ENCODE results near the gene COQ4. TPM values are rescaled to one million over a fixed set of nuclear protein-coding genes. Genes with fewer than 3 reads are reported as not detected.

COQ4 gene
- total RNA-seq, 4 donors from 2014 or later, result 25.1 to 42.4 (median 34.3) TPM

- TF ChIP-seq CTCF (IDR thresholded peaks at IDR 0.05 in 4 of 5, conservative IDR thresholded peaks at IDR 0.05 in 1 of 5) (no peak), POLR2A (IDR thresholded peaks at IDR 0.05) (no peak)
- Histone ChIP-seq H3K36me3 (no peaks in the 10 kb centered on the region), H3K4me3 (peak overlapping the region; percentile 73 to 87 (median 78)), H3K27me3 (no peaks in the 10 kb centered on the region), H3K27ac (peak overlapping the region; percentile 85 to 94 (median 92)), H3K9me3 (no peaks in the 10 kb centered on the region), H3K4me1 (peaks cover 16 to 17% of the 10 kb centered on the region in 2 donors)
- no peak for ATAC-seq
- intact Hi-C loops (cut with DNase I; ENCODE audit: low total_unique reads) (loop anchor here (1.0 to 5.0 kb wide), 5 partner anchors 9 to 401 kb away; partner anchors contain the start of genes COQ4, GLE1, ODF2 and TRUB2), in situ Hi-C loops (cut with MboI; ENCODE audit: low sequenced_read_pairs in 4 of 4) (no loop called here)
- no peak for DNase-seq
These were observed 49.0 kb downstream of the COQ4 start for GRCh38 chr9:128371630-128372117.

- peak overlapping the region; percentile 73 to 87 (median 78) for H3K4me3 ChIP-seq
- ATAC-seq (no peak), DNase-seq (no peak)
- no peaks in the 10 kb centered on the region for H3K36me3 ChIP-seq
- no peaks in the 10 kb centered on the region for H3K27me3 ChIP-seq
- TF ChIP-seq POLR2A (IDR thresholded peaks at IDR 0.05) (no peak), CTCF (IDR thresholded peaks at IDR 0.05 in 4 of 5, conservative IDR thresholded peaks at IDR 0.05 in 1 of 5) (no peak)
- peaks cover 16 to 17% of the 10 kb centered on the region in 2 donors for H3K4me1 ChIP-seq
- peak overlapping the region; percentile 85 to 94 (median 92) for H3K27ac ChIP-seq
- intact Hi-C loops (cut with DNase I; ENCODE audit: low total_unique reads) (loop anchor here (5.0 kb wide), 3 partner anchors 85 to 400 kb away; partner anchors contain the start of genes GLE1, ODF2 and ZER1), in situ Hi-C loops (cut with MboI; ENCODE audit: low sequenced_read_pairs in 4 of 4) (no loop called here)
- H3K9me3 ChIP-seq, result no peaks in the 10 kb centered on the region
These were observed 49.6 kb downstream of the COQ4 start for GRCh38 chr9:128372188-128372641.

GRCh38 chr9:128372784-128373183 lies 50.1 kb downstream of the COQ4 start:
- in situ Hi-C loops (cut with MboI; ENCODE audit: low sequenced_read_pairs in 4 of 4) (no loop called here), intact Hi-C loops (cut with DNase I; ENCODE audit: low total_unique reads) (loop anchor here (5.0 kb wide), 3 partner anchors 85 to 400 kb away; partner anchors contain the start of genes GLE1, ODF2 and ZER1)
- Histone ChIP-seq H3K4me3 (no peak overlapping the region), H3K36me3 (peaks cover 0 to under 1% of the 10 kb centered on the region in 2 donors), H3K27me3 (no peaks in the 10 kb centered on the region), H3K9me3 (no peaks in the 10 kb centered on the region), H3K4me1 (peaks cover 16 to 17% of the 10 kb centered on the region in 2 donors), H3K27ac (peak overlapping the region in 1 of 4 donors; percentile 94)
- no peak for TF ChIP-seq CTCF (IDR thresholded peaks at IDR 0.05 in 4 of 5, conservative IDR thresholded peaks at IDR 0.05 in 1 of 5)
- TF ChIP-seq POLR2A (IDR thresholded peaks at IDR 0.05), result no peak
- ATAC-seq (no peak), DNase-seq (no peak)

GRCh38 chr9:128374221-128374675 lies 51.6 kb downstream of the COQ4 start:
- Histone ChIP-seq H3K27me3 (no peaks in the 10 kb centered on the region), H3K36me3 (peaks cover 0 to 14% of the 10 kb centered on the region in 2 donors), H3K27ac (no peak overlapping the region), H3K4me1 (peaks cover 16 to 17% of the 10 kb centered on the region in 2 donors), H3K4me3 (no peak overlapping the region), H3K9me3 (no peaks in the 10 kb centered on the region)
- intact Hi-C loops (cut with DNase I; ENCODE audit: low total_unique reads) (loop anchor here (5.0 kb wide), 3 partner anchors 83 to 398 kb away; partner anchors contain the start of genes GLE1, ODF2 and ZER1), in situ Hi-C loops (cut with MboI; ENCODE audit: low sequenced_read_pairs in 4 of 4) (no loop called here)
- TF ChIP-seq POLR2A (IDR thresholded peaks at IDR 0.05) (no peak), CTCF (IDR thresholded peaks at IDR 0.05 in 4 of 5, conservative IDR thresholded peaks at IDR 0.05 in 1 of 5) (no peak)
- no peak for ATAC-seq
- DNase-seq, result no peak
